ENCODE results near the gene GBE1.

Gene GBE1

DNA sequence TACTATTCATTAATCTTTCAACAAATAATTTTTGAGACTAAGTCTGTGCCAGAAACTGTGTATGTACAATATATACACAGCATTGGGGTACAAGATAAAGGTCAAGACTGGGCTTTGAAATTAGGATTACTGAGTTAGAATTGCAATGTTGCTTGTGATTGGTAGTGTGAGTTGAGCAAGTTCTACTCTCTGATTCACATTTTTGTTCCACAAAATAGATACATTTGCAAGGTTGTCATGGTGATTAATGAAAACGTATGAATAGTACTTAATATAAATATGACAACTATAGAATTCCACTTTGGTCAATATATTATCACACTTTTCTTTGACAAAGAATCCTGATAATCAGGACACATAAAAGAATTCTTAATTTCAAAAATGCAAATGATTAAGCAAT lies 314.6 kb downstream of the GBE1 start (continued):
- TF ChIP-seq, protein P1, sequence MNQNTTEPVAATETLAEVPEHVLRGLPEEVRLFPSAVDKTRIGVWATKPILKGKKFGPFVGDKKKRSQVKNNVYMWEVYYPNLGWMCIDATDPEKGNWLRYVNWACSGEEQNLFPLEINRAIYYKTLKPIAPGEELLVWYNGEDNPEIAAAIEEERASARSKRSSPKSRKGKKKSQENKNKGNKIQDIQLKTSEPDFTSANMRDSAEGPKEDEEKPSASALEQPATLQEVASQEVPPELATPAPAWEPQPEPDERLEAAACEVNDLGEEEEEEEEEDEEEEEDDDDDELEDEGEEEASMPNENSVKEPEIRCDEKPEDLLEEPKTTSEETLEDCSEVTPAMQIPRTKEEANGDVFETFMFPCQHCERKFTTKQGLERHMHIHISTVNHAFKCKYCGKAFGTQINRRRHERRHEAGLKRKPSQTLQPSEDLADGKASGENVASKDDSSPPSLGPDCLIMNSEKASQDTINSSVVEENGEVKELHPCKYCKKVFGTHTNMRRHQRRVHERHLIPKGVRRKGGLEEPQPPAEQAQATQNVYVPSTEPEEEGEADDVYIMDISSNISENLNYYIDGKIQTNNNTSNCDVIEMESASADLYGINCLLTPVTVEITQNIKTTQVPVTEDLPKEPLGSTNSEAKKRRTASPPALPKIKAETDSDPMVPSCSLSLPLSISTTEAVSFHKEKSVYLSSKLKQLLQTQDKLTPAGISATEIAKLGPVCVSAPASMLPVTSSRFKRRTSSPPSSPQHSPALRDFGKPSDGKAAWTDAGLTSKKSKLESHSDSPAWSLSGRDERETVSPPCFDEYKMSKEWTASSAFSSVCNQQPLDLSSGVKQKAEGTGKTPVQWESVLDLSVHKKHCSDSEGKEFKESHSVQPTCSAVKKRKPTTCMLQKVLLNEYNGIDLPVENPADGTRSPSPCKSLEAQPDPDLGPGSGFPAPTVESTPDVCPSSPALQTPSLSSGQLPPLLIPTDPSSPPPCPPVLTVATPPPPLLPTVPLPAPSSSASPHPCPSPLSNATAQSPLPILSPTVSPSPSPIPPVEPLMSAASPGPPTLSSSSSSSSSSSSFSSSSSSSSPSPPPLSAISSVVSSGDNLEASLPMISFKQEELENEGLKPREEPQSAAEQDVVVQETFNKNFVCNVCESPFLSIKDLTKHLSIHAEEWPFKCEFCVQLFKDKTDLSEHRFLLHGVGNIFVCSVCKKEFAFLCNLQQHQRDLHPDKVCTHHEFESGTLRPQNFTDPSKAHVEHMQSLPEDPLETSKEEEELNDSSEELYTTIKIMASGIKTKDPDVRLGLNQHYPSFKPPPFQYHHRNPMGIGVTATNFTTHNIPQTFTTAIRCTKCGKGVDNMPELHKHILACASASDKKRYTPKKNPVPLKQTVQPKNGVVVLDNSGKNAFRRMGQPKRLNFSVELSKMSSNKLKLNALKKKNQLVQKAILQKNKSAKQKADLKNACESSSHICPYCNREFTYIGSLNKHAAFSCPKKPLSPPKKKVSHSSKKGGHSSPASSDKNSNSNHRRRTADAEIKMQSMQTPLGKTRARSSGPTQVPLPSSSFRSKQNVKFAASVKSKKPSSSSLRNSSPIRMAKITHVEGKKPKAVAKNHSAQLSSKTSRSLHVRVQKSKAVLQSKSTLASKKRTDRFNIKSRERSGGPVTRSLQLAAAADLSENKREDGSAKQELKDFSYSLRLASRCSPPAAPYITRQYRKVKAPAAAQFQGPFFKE (tag by site-specific recombination; IDR thresholded peaks at IDR 0.05; ENCODE audit: borderline replicate concordance), result no peak
- TF ChIP-seq, protein P2, sequence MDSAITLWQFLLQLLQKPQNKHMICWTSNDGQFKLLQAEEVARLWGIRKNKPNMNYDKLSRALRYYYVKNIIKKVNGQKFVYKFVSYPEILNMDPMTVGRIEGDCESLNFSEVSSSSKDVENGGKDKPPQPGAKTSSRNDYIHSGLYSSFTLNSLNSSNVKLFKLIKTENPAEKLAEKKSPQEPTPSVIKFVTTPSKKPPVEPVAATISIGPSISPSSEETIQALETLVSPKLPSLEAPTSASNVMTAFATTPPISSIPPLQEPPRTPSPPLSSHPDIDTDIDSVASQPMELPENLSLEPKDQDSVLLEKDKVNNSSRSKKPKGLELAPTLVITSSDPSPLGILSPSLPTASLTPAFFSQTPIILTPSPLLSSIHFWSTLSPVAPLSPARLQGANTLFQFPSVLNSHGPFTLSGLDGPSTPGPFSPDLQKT (IDR thresholded peaks at IDR 0.05; ENCODE audit: borderline replicate concordance, low read depth, low read length), result no peak

DNA sequence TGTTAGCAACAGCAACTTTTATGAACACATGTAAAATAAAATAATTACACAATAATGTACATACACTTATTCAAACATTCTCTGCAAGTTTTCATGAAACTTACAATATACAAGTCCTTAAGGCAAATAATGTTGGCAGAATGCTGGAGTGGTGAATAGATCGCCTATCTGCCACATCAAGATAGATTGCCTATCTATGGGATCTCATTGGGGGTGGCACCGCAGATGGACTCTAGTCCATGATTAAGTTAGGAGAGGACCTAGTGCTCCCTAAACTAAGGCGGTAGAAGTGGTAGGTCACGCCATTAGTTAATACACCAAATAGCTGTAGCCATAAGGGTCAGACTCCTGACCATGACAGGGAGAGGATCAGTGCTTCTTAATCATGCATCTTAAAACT lies 315.7 kb downstream of the GBE1 start:
- Histone ChIP-seq H3K36me3 (ENCODE audit: control insufficient read depth in 2 of 2, insufficient read depth in 1 of 2, low read length in 2 of 2) (no peaks in the 10 kb centered on the region), H3K27ac (ENCODE audit: extremely low read depth, low read depth, low read length) (no peak overlapping the region), H3K4me1 (ENCODE audit: control insufficient read depth, insufficient read depth, low read length) (no peaks in the 10 kb centered on the region), H3K4me3 (ENCODE audit: low read depth, low read length) (no peak overlapping the region), H3K9me3 (ENCODE audit: control insufficient read depth, insufficient read depth, low read depth, low read length) (no peaks in the 10 kb centered on the region)
- ChIA-PET POLR2A (no interaction called here), CTCF (no interaction called here)
- TF ChIP-seq ZNF157 (tag by site-specific recombination; IDR thresholded peaks at IDR 0.05) (no peak), ZNF76 (tag by site-specific recombination; IDR thresholded peaks at IDR 0.05; ENCODE audit: borderline replicate concordance, low read depth) (no peak), ZNF433 (tag by site-specific recombination; IDR thresholded peaks at IDR 0.05; ENCODE audit: low read depth) (no peak), ZFHX2 (tag by site-specific recombination; conservative IDR thresholded peaks at IDR 0.05) (no peak), ZNF571 (tag by site-specific recombination; IDR thresholded peaks at IDR 0.05) (no peak), ZNF2 (tag by site-specific recombination; IDR thresholded peaks at IDR 0.05) (no peak), ZNF621 (tag by site-specific recombination; IDR thresholded peaks at IDR 0.05) (no peak), SALL2 (tag by site-specific recombination; IDR thresholded peaks at IDR 0.05; ENCODE audit: borderline replicate concordance) (no peak), ZBTB1 (tag by site-specific recombination; IDR thresholded peaks at IDR 0.05) (no peak), ZNF10 (tag by site-specific recombination; IDR thresholded peaks at IDR 0.05) (no peak), PRDM1 (tag by site-specific recombination; IDR thresholded peaks at IDR 0.05) (no peak)
- TF ChIP-seq, protein P3, sequence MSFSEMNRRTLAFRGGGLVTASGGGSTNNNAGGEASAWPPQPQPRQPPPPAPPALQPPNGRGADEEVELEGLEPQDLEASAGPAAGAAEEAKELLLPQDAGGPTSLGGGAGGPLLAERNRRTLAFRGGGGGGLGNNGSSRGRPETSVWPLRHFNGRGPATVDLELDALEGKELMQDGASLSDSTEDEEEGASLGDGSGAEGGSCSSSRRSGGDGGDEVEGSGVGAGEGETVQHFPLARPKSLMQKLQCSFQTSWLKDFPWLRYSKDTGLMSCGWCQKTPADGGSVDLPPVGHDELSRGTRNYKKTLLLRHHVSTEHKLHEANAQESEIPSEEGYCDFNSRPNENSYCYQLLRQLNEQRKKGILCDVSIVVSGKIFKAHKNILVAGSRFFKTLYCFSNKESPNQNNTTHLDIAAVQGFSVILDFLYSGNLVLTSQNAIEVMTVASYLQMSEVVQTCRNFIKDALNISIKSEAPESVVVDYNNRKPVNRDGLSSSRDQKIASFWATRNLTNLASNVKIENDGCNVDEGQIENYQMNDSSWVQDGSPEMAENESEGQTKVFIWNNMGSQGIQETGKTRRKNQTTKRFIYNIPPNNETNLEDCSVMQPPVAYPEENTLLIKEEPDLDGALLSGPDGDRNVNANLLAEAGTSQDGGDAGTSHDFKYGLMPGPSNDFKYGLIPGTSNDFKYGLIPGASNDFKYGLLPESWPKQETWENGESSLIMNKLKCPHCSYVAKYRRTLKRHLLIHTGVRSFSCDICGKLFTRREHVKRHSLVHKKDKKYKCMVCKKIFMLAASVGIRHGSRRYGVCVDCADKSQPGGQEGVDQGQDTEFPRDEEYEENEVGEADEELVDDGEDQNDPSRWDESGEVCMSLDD (tag by site-specific recombination; IDR thresholded peaks at IDR 0.05), result no peak
- TF ChIP-seq, protein P4, sequence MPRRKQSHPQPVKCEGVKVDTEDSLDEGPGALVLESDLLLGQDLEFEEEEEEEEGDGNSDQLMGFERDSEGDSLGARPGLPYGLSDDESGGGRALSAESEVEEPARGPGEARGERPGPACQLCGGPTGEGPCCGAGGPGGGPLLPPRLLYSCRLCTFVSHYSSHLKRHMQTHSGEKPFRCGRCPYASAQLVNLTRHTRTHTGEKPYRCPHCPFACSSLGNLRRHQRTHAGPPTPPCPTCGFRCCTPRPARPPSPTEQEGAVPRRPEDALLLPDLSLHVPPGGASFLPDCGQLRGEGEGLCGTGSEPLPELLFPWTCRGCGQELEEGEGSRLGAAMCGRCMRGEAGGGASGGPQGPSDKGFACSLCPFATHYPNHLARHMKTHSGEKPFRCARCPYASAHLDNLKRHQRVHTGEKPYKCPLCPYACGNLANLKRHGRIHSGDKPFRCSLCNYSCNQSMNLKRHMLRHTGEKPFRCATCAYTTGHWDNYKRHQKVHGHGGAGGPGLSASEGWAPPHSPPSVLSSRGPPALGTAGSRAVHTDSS (tag by site-specific recombination; IDR thresholded peaks at IDR 0.05), result no peak
- TF ChIP-seq, protein P5, sequence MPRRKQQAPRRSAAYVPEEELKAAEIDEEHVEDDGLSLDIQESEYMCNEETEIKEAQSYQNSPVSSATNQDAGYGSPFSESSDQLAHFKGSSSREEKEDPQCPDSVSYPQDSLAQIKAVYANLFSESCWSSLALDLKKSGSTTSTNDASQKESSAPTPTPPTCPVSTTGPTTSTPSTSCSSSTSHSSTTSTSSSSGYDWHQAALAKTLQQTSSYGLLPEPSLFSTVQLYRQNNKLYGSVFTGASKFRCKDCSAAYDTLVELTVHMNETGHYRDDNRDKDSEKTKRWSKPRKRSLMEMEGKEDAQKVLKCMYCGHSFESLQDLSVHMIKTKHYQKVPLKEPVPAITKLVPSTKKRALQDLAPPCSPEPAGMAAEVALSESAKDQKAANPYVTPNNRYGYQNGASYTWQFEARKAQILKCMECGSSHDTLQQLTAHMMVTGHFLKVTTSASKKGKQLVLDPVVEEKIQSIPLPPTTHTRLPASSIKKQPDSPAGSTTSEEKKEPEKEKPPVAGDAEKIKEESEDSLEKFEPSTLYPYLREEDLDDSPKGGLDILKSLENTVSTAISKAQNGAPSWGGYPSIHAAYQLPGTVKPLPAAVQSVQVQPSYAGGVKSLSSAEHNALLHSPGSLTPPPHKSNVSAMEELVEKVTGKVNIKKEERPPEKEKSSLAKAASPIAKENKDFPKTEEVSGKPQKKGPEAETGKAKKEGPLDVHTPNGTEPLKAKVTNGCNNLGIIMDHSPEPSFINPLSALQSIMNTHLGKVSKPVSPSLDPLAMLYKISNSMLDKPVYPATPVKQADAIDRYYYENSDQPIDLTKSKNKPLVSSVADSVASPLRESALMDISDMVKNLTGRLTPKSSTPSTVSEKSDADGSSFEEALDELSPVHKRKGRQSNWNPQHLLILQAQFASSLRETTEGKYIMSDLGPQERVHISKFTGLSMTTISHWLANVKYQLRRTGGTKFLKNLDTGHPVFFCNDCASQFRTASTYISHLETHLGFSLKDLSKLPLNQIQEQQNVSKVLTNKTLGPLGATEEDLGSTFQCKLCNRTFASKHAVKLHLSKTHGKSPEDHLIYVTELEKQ (tag by site-specific recombination; IDR thresholded peaks at IDR 0.05; ENCODE audit: borderline replicate concordance), result no peak
- TF ChIP-seq, protein P6, sequence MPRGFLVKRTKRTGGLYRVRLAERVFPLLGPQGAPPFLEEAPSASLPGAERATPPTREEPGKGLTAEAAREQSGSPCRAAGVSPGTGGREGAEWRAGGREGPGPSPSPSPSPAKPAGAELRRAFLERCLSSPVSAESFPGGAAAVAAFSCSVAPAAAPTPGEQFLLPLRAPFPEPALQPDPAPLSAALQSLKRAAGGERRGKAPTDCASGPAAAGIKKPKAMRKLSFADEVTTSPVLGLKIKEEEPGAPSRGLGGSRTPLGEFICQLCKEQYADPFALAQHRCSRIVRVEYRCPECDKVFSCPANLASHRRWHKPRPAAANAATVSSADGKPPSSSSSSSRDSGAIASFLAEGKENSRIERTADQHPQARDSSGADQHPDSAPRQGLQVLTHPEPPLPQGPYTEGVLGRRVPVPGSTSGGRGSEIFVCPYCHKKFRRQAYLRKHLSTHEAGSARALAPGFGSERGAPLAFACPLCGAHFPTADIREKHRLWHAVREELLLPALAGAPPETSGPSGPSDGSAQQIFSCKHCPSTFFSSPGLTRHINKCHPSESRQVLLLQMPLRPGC (tag by site-specific recombination; IDR thresholded peaks at IDR 0.05), result no peak
